GM23338 (cell line): Measurements from ENCODE around the gene PYM1. TPM values are rescaled to one million over a fixed set of nuclear protein-coding genes. Genes with fewer than 3 reads are reported as not detected.
"Not testable (repeated sequence)": the region's sequence is repeated elsewhere in the genome, so short reads cannot be mapped to it uniquely, and the experiment has no call there.

Experiments used
- ATAC-seq: fragments of 200-7000 bp; cut with Tn5 transposase; 3 replicates; pipeline ENCODE4 v1.9.1; 2020
- DNase-seq: peaks from one replicate; pipeline ENCODE4 v3.0.0-alpha.2; 2015; ENCODE audit warnings: low spot score
- H2AFZ ChIP-seq: fragments of 200-600 bp; sonication (generic); 2 replicates; pipeline ENCODE4 v1.8.0; 2016; ENCODE audit warnings: antibody characterized with exemption, mild to moderate bottlenecking, moderate library complexity
- H3F3A ChIP-seq: fragments of 200-600 bp; sonication (generic); replicated peaks from 2 replicates; pipeline ENCODE4 v1.8.0; 2017; ENCODE audit warnings: antibody characterized with exemption, mixed run types, low read depth
- H3K27ac ChIP-seq: fragments of 200-600 bp; sonication (generic); 2 replicates; pipeline ENCODE4 v1.6.1; 2016; ENCODE audit warnings: low read depth
- H3K27me3 ChIP-seq: fragments of 200-600 bp; sonication (generic); 2 replicates; pipeline ENCODE4 v1.8.0; 2016; ENCODE audit warnings: mild to moderate bottlenecking, mixed run types, moderate library complexity; ENCODE audit not compliant: insufficient read depth
- H3K36me3 ChIP-seq: fragments of 200-600 bp; sonication (generic); 2 replicates; pipeline ENCODE4 v1.8.0; 2016; ENCODE audit warnings: mild to moderate bottlenecking; ENCODE audit not compliant: insufficient read depth
- H3K4me1 ChIP-seq: fragments of 200-600 bp; sonication (generic); 2 replicates; pipeline ENCODE4 v1.8.0; 2016; ENCODE audit warnings: mild to moderate bottlenecking, moderate library complexity; ENCODE audit not compliant: insufficient read depth
- H3K4me2 ChIP-seq: fragments of 200-600 bp; sonication (generic); 2 replicates; pipeline ENCODE4 v1.7.1; 2017; ENCODE audit warnings: mixed run types
- H3K4me3 ChIP-seq: fragments of 200-600 bp; sonication (generic); 2 replicates; pipeline ENCODE4 v1.6.1; 2016; ENCODE audit warnings: mixed run types
- H3K79me2 ChIP-seq: fragments of 200-600 bp; sonication (generic); replicated peaks from 2 replicates; pipeline ENCODE4 v1.8.0; 2017; ENCODE audit warnings: mild to moderate bottlenecking; ENCODE audit not compliant: insufficient read depth
- H3K9me2 ChIP-seq: fragments of 200-600 bp; sonication (generic); 2 replicates; pipeline ENCODE4 v1.8.0; 2017; ENCODE audit not compliant: insufficient read depth
- H4K20me1 ChIP-seq: fragments of 200-600 bp; sonication (generic); replicated peaks from 2 replicates; pipeline ENCODE4 v1.8.0; 2017; ENCODE audit warnings: mild to moderate bottlenecking; ENCODE audit not compliant: insufficient read depth
- H3K27ac Mint-ChIP-seq: 2 replicates; pipeline ENCODE4 v1.8.0; 2020; ENCODE audit warnings: inconsistent platforms, mild to moderate bottlenecking, moderate library complexity, mixed read lengths
- H3K27me3 Mint-ChIP-seq: 3 replicates; pipeline ENCODE4 v1.8.0; 2022; ENCODE audit warnings: low read depth, mild to moderate bottlenecking, moderate library complexity, mixed read lengths, inconsistent platforms; ENCODE audit not compliant: insufficient read depth, poor library complexity
- H3K36me3 Mint-ChIP-seq: 3 replicates; pipeline ENCODE4 v1.8.0; 2021; ENCODE audit warnings: low read depth, mild to moderate bottlenecking, inconsistent platforms, moderate library complexity, mixed read lengths
- H3K4me1 Mint-ChIP-seq: 3 replicates; pipeline ENCODE4 v1.8.0; 2020; ENCODE audit warnings: mild to moderate bottlenecking, inconsistent platforms, mixed read lengths
- H3K4me3 Mint-ChIP-seq: 3 replicates; pipeline ENCODE4 v1.8.0; 2021; ENCODE audit warnings: moderate library complexity, mild to moderate bottlenecking, inconsistent platforms, mixed read lengths
- H3K9me3 Mint-ChIP-seq: 3 replicates; pipeline ENCODE4 v1.8.0; 2020; ENCODE audit warnings: moderate library complexity, mild to moderate bottlenecking, inconsistent platforms, mixed read lengths
- EZH2 ChIP-seq: fragments of 200-600 bp; sonication (generic); IDR thresholded peaks from one replicate; pipeline ENCODE4 v1.8.0; 2017; ENCODE audit warnings: antibody characterized with exemption, mild to moderate bottlenecking, low read depth; ENCODE audit not compliant: unreplicated experiment
- EZH2phosphoT487 ChIP-seq: fragments of 200-600 bp; sonication (generic); IDR thresholded peaks from one replicate; pipeline ENCODE4 v1.8.1; 2018; ENCODE audit warnings: antibody characterized with exemption; ENCODE audit not compliant: unreplicated experiment
- JUNB ChIP-seq: IDR thresholded peaks from one replicate; pipeline ENCODE4 v1.6.1; 2016; ENCODE audit warnings: antibody characterized with exemption; ENCODE audit not compliant: unreplicated experiment
- NANOG ChIP-seq: IDR thresholded peaks from 2 replicates; pipeline ENCODE4 v1.6.1; 2016; ENCODE audit warnings: antibody characterized with exemption, borderline replicate concordance
- POLR2AphosphoS5 ChIP-seq: IDR thresholded peaks from 2 replicates; pipeline ENCODE4 v1.6.1; 2016; ENCODE audit warnings: antibody characterized with exemption, low read depth
- STAT1 ChIP-seq: IDR thresholded peaks from one replicate; pipeline ENCODE4 v1.6.1; 2016; ENCODE audit warnings: antibody characterized with exemption; ENCODE audit not compliant: unreplicated experiment
- ZNF114 ChIP-seq: fragments of 250-450 bp; sonication (Bioruptor Pico); IDR thresholded peaks from 2 replicates; pipeline ENCODE4 v1.5.0; 2020; ENCODE audit warnings: mild to moderate bottlenecking, moderate library complexity
- ZNF331 ChIP-seq: fragments of 250-450 bp; sonication (Bioruptor Pico); IDR thresholded peaks from 2 replicates; pipeline ENCODE4 v1.5.0; 2020; ENCODE audit warnings: low read depth, mild to moderate bottlenecking, moderate library complexity
- polyA plus RNA-seq: library from polyadenylated mRNA; unstranded; fragments of >200 nt; fragmentation: Nextera tagmentation; extraction: Ambion mirVana; gene quantifications from 2 replicates; pipeline ENCODE4 v1.2.1, GENCODE V29; 2016
- total RNA-seq: library from RNA; depleted of rRNA; stranded (reverse); fragments of >200 nt; shearing (Covaris generic); gene quantifications from 2 replicates; pipeline ENCODE4 v1.2.3, GENCODE V29; 2014
- TF ChIP-seq, protein P1 (sequence below): IDR thresholded peaks from 2 replicates; pipeline ENCODE4 v1.6.1; 2016; ENCODE audit warnings: antibody characterized with exemption
- TF ChIP-seq, protein P2 (sequence below): fragments of 250-450 bp; sonication (Bioruptor Pico); IDR thresholded peaks from 2 replicates; pipeline ENCODE4 v1.5.0; 2020; ENCODE audit warnings: mild to moderate bottlenecking, moderate library complexity
- TF ChIP-seq, protein P3 (sequence below), 2 experiments: fragments of 200-600 bp in 1 of 2; sonication (generic) in 1 of 2; conservative IDR thresholded peaks; 2 replicates each; pipeline versions ENCODE4 v1.5.1 to v1.6.1; 2016 to 2017; ENCODE audit warnings: antibody characterized with exemption in 2 of 2, low read depth in 2 of 2, mild to moderate bottlenecking in 2 of 2, moderate library complexity in 1 of 2

PYM1 gene
- total and polyA plus RNA-seq, 2 experiments from 2014 or later, result 70.2 to 150 TPM

DNA sequence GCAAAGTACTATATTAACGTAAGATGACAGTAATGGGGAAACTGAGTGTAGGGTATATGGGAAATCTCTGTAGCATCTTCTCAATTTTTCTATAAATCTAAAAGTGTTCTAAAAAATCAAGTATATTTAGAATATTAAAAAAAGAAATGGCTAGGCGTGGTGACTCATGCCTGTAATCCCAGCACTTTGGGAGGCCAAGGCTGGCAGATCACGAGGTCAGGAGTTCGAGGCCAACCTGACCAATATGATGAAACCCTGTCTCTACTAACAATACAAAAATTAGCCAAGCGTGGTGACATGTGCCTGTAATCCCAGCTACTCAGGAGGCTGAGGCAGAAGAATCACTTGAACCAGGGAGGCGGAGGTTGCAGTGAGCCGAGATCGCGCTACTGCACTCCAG is 4.0 kb downstream of the PYM1 start:
- not testable (repeated sequence) for ATAC-seq, H3K4me2 ChIP-seq, H3K27ac ChIP-seq, H3K9me2 ChIP-seq, H2AFZ ChIP-seq, H3K4me3 Mint-ChIP-seq, H3K27me3 Mint-ChIP-seq, H3K27me3 ChIP-seq, H3K9me3 Mint-ChIP-seq, H3K27ac Mint-ChIP-seq, H3K36me3 ChIP-seq, DNase-seq, H3K4me3 ChIP-seq
- Histone ChIP-seq H3K4me1 (peaks cover 12% of the 10 kb centered on the region; the same call in 1 of the 2 replicates), H3K79me2 (peaks cover 81% of the 10 kb centered on the region), H3F3A (peaks cover 14% of the 10 kb centered on the region), H4K20me1 (peaks cover 14% of the 10 kb centered on the region)
- peaks cover 35% of the 10 kb centered on the region for H3K36me3 Mint-ChIP-seq
- H3K4me1 Mint-ChIP-seq, result peaks cover 14% of the 10 kb centered on the region

DNA sequence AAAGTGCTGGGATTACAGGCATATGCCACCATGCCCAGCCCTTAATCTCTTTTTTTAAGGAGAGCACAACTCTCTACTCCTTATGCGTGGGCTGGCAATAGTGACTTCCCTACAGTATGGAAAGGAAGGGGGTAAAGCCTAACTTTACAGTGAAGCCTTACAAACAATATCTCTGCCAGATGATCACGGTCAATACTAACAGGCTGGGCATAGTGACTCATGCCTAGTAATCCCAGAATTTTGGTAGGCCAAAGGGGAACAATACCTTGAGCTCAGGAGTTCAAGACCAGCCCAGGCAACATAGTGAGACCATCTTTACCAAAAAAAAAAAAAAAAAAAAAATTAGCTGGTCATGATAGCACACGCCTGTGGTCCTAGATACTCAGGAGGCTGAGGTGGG is 5.6 kb downstream of the PYM1 start:
- Histone ChIP-seq H2AFZ (no peak overlapping the region), H3K27me3 (no peaks in the 10 kb centered on the region), H3K27ac (no peak overlapping the region), H3F3A (peaks cover 8% of the 10 kb centered on the region), H3K36me3 (peaks cover 4% of the 10 kb centered on the region; the same call in 1 of the 2 replicates), H3K4me3 (no peak overlapping the region), H4K20me1 (peaks cover 21% of the 10 kb centered on the region), H3K79me2 (peaks cover 96% of the 10 kb centered on the region), H3K9me2 (no peaks in the 10 kb centered on the region), H3K4me2 (no peak overlapping the region), H3K4me1 (peaks cover 8% of the 10 kb centered on the region; the same call in 1 of the 2 replicates)
- Mint-ChIP-seq H3K4me1 (peaks cover 14% of the 10 kb centered on the region), H3K9me3 (no peaks in the 10 kb centered on the region; the same call in 2 of the 3 replicates), H3K27me3 (peaks cover 6% of the 10 kb centered on the region), H3K4me3 (no peak overlapping the region), H3K36me3 (peaks cover 36% of the 10 kb centered on the region), H3K27ac (no peak overlapping the region)
- no peak for DNase-seq
- ATAC-seq, result no peak
- TF ChIP-seq, protein P1, sequence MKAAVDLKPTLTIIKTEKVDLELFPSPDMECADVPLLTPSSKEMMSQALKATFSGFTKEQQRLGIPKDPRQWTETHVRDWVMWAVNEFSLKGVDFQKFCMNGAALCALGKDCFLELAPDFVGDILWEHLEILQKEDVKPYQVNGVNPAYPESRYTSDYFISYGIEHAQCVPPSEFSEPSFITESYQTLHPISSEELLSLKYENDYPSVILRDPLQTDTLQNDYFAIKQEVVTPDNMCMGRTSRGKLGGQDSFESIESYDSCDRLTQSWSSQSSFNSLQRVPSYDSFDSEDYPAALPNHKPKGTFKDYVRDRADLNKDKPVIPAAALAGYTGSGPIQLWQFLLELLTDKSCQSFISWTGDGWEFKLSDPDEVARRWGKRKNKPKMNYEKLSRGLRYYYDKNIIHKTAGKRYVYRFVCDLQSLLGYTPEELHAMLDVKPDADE, result no peak
- no peak for TF ChIP-seq NANOG
- TF ChIP-seq, protein P2, sequence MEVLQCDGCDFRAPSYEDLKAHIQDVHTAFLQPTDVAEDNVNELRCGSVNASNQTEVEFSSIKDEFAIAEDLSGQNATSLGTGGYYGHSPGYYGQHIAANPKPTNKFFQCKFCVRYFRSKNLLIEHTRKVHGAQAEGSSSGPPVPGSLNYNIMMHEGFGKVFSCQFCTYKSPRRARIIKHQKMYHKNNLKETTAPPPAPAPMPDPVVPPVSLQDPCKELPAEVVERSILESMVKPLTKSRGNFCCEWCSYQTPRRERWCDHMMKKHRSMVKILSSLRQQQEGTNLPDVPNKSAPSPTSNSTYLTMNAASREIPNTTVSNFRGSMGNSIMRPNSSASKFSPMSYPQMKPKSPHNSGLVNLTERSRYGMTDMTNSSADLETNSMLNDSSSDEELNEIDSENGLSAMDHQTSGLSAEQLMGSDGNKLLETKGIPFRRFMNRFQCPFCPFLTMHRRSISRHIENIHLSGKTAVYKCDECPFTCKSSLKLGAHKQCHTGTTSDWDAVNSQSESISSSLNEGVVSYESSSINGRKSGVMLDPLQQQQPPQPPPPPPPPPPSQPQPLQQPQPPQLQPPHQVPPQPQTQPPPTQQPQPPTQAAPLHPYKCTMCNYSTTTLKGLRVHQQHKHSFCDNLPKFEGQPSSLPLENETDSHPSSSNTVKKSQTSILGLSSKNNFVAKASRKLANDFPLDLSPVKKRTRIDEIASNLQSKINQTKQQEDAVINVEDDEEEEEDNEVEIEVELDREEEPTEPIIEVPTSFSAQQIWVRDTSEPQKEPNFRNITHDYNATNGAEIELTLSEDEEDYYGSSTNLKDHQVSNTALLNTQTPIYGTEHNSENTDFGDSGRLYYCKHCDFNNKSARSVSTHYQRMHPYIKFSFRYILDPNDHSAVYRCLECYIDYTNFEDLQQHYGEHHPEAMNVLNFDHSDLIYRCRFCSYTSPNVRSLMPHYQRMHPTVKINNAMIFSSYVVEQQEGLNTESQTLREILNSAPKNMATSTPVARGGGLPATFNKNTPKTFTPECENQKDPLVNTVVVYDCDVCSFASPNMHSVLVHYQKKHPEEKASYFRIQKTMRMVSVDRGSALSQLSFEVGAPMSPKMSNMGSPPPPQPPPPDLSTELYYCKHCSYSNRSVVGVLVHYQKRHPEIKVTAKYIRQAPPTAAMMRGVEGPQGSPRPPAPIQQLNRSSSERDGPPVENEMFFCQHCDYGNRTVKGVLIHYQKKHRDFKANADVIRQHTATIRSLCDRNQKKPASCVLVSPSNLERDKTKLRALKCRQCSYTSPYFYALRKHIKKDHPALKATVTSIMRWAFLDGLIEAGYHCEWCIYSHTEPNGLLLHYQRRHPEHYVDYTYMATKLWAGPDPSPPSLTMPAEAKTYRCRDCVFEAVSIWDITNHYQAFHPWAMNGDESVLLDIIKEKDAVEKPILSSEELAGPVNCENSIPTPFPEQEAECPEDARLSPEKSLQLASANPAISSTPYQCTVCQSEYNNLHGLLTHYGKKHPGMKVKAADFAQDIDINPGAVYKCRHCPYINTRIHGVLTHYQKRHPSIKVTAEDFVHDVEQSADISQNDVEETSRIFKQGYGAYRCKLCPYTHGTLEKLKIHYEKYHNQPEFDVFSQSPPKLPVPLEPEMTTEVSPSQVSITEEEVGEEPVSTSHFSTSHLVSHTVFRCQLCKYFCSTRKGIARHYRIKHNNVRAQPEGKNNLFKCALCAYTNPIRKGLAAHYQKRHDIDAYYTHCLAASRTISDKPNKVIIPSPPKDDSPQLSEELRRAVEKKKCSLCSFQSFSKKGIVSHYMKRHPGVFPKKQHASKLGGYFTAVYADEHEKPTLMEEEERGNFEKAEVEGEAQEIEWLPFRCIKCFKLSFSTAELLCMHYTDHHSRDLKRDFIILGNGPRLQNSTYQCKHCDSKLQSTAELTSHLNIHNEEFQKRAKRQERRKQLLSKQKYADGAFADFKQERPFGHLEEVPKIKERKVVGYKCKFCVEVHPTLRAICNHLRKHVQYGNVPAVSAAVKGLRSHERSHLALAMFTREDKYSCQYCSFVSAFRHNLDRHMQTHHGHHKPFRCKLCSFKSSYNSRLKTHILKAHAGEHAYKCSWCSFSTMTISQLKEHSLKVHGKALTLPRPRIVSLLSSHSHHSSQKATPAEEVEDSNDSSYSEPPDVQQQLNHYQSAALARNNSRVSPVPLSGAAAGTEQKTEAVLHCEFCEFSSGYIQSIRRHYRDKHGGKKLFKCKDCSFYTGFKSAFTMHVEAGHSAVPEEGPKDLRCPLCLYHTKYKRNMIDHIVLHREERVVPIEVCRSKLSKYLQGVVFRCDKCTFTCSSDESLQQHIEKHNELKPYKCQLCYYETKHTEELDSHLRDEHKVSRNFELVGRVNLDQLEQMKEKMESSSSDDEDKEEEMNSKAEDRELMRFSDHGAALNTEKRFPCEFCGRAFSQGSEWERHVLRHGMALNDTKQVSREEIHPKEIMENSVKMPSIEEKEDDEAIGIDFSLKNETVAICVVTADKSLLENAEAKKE, result no peak
- no peak for TF ChIP-seq EZH2phosphoT487
- no peak for TF ChIP-seq JUNB
- no peak for TF ChIP-seq ZNF331
- TF ChIP-seq EZH2, result no peak
- no peak for TF ChIP-seq STAT1
- TF ChIP-seq, protein P3, sequence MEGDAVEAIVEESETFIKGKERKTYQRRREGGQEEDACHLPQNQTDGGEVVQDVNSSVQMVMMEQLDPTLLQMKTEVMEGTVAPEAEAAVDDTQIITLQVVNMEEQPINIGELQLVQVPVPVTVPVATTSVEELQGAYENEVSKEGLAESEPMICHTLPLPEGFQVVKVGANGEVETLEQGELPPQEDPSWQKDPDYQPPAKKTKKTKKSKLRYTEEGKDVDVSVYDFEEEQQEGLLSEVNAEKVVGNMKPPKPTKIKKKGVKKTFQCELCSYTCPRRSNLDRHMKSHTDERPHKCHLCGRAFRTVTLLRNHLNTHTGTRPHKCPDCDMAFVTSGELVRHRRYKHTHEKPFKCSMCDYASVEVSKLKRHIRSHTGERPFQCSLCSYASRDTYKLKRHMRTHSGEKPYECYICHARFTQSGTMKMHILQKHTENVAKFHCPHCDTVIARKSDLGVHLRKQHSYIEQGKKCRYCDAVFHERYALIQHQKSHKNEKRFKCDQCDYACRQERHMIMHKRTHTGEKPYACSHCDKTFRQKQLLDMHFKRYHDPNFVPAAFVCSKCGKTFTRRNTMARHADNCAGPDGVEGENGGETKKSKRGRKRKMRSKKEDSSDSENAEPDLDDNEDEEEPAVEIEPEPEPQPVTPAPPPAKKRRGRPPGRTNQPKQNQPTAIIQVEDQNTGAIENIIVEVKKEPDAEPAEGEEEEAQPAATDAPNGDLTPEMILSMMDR (conservative IDR thresholded peaks at IDR 0.05; ENCODE audit: low read depth in 2 of 2), result no peak
- no peak for TF ChIP-seq POLR2AphosphoS5
- TF ChIP-seq ZNF114 (CRISPR knock-in tag), result no peak
